Epithelial cell of proximal tubule (primary cell): ENCODE data around the gene PDZRN4. TPM values are rescaled to one million over a fixed set of nuclear protein-coding genes. Genes with fewer than 3 reads are reported as not detected.
"Not testable (repeated sequence)": the region's sequence is repeated elsewhere in the genome, so short reads cannot be mapped to it uniquely, and the experiment has no call there.

ENCODE experiments used
- DNase-seq: peaks from one replicate; pipeline ENCODE4 v3.0.0-alpha.2; 2011; ENCODE audit warnings: low read depth
- H3K4me3 ChIP-seq: 2 replicates; pipeline ENCODE4 v1.5.1; 2011; ENCODE audit warnings: low read depth, mild to moderate bottlenecking, low read length
- CTCF ChIP-seq: conservative IDR thresholded peaks from 2 replicates; pipeline ENCODE4 v1.5.1; 2012; ENCODE audit warnings: low read depth, mild to moderate bottlenecking, low read length
- total RNA-seq: library from RNA; depleted of rRNA; stranded (reverse); fragments of >200 nt; gene quantifications from 2 replicates; pipeline ENCODE4 v1.2.3, GENCODE V29; 2015

The PDZRN4 gene
- total RNA-seq, 1 donor from 2014 or later: not detected

GRCh38 chr12:41293461-41293860, 105.3 kb downstream of the PDZRN4 start:
- no peak for TF ChIP-seq CTCF
- no peak for DNase-seq
- no peak overlapping the region for H3K4me3 ChIP-seq

GRCh38 chr12:41302979-41303403, 114.9 kb downstream of the PDZRN4 start:
- no peak for TF ChIP-seq CTCF
- no peak overlapping the region for H3K4me3 ChIP-seq
- no peak for DNase-seq

GRCh38 chr12:41304526-41304925, 116.4 kb downstream of the PDZRN4 start:
- TF ChIP-seq CTCF: no peak
- DNase-seq: no peak
- H3K4me3 ChIP-seq: no peak overlapping the region

GRCh38 chr12:41310367-41310766, 122.2 kb downstream of the PDZRN4 start:
- DNase-seq: no peak
- H3K4me3 ChIP-seq: no peak overlapping the region
- TF ChIP-seq CTCF: no peak

GRCh38 chr12:41311883-41312282, 123.8 kb downstream of the PDZRN4 start:
- no peak overlapping the region for H3K4me3 ChIP-seq
- DNase-seq: no peak
- no peak for TF ChIP-seq CTCF

GRCh38 chr12:41312451-41312850, 124.3 kb downstream of the PDZRN4 start:
- not testable (repeated sequence) for DNase-seq, H3K4me3 ChIP-seq

GRCh38 chr12:41325336-41325735, 137.2 kb downstream of the PDZRN4 start:
- no peak for DNase-seq
- H3K4me3 ChIP-seq: no peak overlapping the region
- no peak for TF ChIP-seq CTCF
